IMR-90 (cell line): ENCODE data around the gene NT5DC1.

Source experiments
- CTCF ChIP-seq: conservative IDR thresholded peaks from 2 replicates; pipeline ENCODE4 v1.5.1; 2012; ENCODE audit warnings: mild to moderate bottlenecking, low read depth, low read length, improper control_type of control experiment
- TF ChIP-seq, protein P1 (sequence below): fragments of 150-350 bp; IDR thresholded peaks from 2 replicates; pipeline ENCODE4 v1.6.1; 2017; ENCODE audit warnings: mild to moderate bottlenecking, antibody characterized with exemption, low read length, low read depth

DNA sequence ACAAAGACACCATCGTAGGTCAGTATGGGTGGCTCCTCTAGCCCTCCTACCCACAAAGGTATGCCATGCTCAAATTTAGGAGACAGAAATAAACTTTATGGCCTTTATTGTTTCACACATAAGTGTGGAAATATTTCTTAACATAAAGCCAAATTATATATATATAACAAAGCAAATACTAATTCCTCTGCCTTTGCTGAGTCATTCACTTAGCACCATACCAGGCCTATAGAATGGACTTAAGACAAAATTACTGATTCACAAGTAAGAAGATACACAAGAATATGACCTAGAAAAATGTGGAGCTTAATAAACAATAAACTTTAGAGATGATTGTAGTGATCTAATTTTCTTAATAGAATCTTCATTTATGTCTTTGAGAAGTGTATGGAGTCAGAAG lies 45.1 kb upstream of the NT5DC1 start:
- TF ChIP-seq CTCF = no peak
- TF ChIP-seq, protein P1, sequence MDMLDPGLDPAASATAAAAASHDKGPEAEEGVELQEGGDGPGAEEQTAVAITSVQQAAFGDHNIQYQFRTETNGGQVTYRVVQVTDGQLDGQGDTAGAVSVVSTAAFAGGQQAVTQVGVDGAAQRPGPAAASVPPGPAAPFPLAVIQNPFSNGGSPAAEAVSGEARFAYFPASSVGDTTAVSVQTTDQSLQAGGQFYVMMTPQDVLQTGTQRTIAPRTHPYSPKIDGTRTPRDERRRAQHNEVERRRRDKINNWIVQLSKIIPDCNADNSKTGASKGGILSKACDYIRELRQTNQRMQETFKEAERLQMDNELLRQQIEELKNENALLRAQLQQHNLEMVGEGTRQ = no peak
